ENCODE data around the gene OGN.

OGN gene

DNA sequence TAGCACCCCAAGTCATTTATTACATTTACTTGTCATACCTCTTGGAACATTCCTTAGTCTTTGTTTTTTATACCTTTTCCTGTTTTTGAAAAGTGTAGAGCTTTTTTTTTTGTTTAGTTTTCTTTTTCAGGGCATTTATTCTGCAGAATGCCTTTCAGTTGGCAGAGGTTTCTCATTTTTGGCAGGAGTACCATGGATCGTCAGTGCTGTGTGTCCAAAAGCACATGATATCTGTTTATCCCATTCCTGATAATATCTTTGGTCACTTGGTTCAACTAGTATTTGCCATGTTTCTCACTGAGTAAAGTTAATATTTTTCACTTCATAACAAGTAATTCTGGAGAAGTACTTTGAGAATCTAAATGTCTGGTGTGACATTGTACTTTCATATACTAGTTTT is 10.7 kb downstream of the OGN start:
- in situ Hi-C loops (cut with HindIII; ENCODE audit: low sequenced_read_pairs): no loop called here
- H3K4me3 ChIP-seq (ENCODE audit: low read depth, low read length): no peak overlapping the region
- TF ChIP-seq, protein P1, sequence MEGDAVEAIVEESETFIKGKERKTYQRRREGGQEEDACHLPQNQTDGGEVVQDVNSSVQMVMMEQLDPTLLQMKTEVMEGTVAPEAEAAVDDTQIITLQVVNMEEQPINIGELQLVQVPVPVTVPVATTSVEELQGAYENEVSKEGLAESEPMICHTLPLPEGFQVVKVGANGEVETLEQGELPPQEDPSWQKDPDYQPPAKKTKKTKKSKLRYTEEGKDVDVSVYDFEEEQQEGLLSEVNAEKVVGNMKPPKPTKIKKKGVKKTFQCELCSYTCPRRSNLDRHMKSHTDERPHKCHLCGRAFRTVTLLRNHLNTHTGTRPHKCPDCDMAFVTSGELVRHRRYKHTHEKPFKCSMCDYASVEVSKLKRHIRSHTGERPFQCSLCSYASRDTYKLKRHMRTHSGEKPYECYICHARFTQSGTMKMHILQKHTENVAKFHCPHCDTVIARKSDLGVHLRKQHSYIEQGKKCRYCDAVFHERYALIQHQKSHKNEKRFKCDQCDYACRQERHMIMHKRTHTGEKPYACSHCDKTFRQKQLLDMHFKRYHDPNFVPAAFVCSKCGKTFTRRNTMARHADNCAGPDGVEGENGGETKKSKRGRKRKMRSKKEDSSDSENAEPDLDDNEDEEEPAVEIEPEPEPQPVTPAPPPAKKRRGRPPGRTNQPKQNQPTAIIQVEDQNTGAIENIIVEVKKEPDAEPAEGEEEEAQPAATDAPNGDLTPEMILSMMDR (IDR thresholded peaks at IDR 0.05; ENCODE audit: low read depth, low read length): no peak
- DNase-seq (ENCODE audit: low read depth, low spot score): no peak

DNA sequence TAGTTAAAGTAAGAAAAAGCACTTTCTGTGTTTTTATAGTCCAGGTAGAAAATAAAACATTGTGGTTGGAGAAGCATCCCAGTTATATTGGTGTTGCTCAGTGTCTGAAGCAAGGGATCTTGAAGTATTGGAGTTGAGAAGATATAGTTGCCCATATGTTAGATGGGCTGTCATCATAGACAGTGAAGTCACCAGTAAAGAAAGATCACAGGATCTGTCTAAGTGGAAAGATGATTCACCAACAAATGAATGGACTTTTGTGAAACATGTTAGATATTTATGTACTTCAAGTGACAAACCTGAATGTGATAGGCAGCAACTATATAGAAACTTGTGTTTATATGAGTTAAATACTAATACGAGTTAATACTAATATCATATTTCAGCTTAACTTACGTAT is 11.7 kb downstream of the OGN start:
- no peak for DNase-seq (ENCODE audit: low read depth, low spot score)
- TF ChIP-seq, protein P1 (IDR thresholded peaks at IDR 0.05; ENCODE audit: low read depth, low read length): no peak
- in situ Hi-C loops (cut with HindIII; ENCODE audit: low sequenced_read_pairs): no loop called here
- H3K4me3 ChIP-seq (ENCODE audit: low read depth, low read length): no peak overlapping the region

DNA sequence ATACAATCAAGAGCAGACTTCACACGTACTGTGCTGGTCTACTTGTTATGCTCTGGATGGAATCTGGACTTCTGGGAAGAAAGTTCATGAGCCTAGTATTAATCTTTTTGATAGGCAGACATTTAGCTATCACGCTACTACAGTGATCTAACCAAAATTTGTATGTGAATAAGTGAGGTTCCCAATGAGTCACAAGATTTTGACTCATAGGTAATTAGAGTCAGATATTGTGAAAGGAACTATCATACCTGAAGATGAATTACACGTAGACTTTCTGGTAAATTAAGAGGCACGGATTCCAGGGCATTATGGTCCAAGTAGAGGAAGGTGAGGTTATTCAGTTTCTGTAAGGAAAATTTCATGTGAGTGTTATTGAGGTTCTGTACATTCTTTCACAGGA is 18.4 kb downstream of the OGN start:
- no peak overlapping the region for H3K4me3 ChIP-seq (ENCODE audit: low read depth, low read length)
- in situ Hi-C loops (cut with HindIII; ENCODE audit: low sequenced_read_pairs): no loop called here
- DNase-seq (ENCODE audit: low read depth, low spot score): no peak
- TF ChIP-seq, protein P1 (IDR thresholded peaks at IDR 0.05; ENCODE audit: low read depth, low read length): no peak

DNA sequence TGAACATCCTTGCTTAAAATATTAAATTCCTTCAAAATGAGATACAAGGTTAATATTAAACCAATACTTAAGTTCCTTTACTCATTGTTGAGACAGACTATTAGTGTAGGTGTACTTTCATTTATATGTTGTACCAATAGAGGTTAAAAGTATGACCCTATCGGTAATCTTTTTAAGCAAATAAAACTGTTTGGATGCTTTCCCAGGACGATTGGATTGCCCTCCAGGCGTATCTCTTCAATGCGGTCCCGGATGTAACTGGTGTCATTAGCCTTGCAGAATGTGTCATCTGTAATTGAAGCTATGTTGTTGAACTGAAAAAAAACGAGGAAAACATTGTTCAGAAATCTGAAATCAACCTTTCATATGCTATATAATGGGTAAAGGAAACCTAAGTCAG is 18.9 kb downstream of the OGN start:
- no peak for DNase-seq (ENCODE audit: low read depth, low spot score)
- no peak overlapping the region for H3K4me3 ChIP-seq (ENCODE audit: low read depth, low read length)
- in situ Hi-C loops (cut with HindIII; ENCODE audit: low sequenced_read_pairs): no loop called here
- TF ChIP-seq, protein P1 (IDR thresholded peaks at IDR 0.05; ENCODE audit: low read depth, low read length): no peak

DNA sequence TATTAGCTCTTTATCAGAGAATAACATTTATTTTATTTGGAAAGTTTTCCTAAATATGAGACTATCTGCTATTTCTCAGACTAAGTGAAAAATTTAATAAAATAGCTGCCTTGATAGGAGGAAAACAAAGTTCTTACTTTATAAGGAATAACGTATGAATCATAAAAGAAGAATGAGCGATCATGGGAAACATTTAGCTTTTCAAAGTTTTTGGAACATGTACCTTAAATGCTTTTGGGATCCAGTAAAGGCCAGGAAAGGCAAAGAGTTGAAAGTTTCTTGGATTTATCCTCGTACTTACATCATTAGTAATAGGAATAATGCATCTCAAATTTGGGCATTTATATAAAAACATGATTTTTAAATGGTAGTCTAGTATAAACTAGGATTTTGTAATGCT is 19.4 kb downstream of the OGN start:
- in situ Hi-C loops (cut with HindIII; ENCODE audit: low sequenced_read_pairs): no loop called here
- TF ChIP-seq, protein P1 (IDR thresholded peaks at IDR 0.05; ENCODE audit: low read depth, low read length): no peak

DNA sequence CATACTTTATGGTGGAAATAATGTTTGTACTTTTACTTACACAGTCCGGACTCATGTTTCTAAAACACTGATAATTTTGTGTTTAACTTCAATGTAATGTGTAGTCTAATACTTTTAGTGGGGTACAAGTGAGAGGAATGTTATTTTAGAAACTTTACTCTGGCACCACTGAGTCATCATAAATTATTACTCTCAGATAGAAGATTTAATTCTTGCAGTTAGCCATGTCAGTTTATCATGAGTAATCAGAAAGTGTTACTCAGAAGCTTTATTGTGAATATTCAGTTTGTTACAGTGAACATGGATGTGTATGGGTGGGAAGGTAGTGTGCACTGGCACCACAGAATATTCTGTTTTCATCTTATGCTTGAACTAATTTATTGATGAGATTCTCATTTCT is 20.0 kb downstream of the OGN start:
- DNase-seq (ENCODE audit: low read depth, low spot score): peak; percentile 51
- H3K4me3 ChIP-seq (ENCODE audit: low read depth, low read length): no peak overlapping the region
- TF ChIP-seq, protein P1 (IDR thresholded peaks at IDR 0.05; ENCODE audit: low read depth, low read length): no peak
- in situ Hi-C loops (cut with HindIII; ENCODE audit: low sequenced_read_pairs): no loop called here

More for the DNA sequence above, 19.4 kb downstream of the OGN start:
- DNase-seq (ENCODE audit: low read depth, low spot score): no peak
- H3K4me3 ChIP-seq (ENCODE audit: low read depth, low read length): no peak overlapping the region

DNA sequence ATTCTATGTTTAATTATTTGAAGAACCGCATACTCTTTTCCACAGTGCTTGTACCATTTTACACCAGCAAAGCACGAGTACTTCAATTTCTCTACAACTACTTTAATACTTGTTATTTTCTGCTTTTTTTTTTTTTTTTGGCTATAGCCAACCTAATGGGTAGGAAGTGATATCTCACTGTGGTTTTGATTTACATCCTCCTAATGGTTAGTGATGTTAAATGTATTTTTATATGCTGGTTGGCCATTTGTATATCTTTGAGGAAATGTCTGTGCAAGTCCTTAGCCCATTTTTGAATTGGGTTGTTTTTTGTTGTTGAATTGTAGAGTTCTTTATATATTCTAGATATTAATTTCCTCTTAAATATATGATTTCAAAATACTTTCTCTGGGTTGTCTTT is 22.6 kb downstream of the OGN start:
- no peak for DNase-seq (ENCODE audit: low read depth, low spot score)
- in situ Hi-C loops (cut with HindIII; ENCODE audit: low sequenced_read_pairs): no loop called here
- H3K4me3 ChIP-seq (ENCODE audit: low read depth, low read length): no peak overlapping the region
- TF ChIP-seq, protein P1 (IDR thresholded peaks at IDR 0.05; ENCODE audit: low read depth, low read length): no peak
